ENCODE measurements around the gene SHROOM3.

- TF ChIP-seq, protein P1, sequence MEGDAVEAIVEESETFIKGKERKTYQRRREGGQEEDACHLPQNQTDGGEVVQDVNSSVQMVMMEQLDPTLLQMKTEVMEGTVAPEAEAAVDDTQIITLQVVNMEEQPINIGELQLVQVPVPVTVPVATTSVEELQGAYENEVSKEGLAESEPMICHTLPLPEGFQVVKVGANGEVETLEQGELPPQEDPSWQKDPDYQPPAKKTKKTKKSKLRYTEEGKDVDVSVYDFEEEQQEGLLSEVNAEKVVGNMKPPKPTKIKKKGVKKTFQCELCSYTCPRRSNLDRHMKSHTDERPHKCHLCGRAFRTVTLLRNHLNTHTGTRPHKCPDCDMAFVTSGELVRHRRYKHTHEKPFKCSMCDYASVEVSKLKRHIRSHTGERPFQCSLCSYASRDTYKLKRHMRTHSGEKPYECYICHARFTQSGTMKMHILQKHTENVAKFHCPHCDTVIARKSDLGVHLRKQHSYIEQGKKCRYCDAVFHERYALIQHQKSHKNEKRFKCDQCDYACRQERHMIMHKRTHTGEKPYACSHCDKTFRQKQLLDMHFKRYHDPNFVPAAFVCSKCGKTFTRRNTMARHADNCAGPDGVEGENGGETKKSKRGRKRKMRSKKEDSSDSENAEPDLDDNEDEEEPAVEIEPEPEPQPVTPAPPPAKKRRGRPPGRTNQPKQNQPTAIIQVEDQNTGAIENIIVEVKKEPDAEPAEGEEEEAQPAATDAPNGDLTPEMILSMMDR (IDR thresholded peaks at IDR 0.05 in 8 of 11, conservative IDR thresholded peaks at IDR 0.05 in 3 of 11) = no peak
- no peak for TF ChIP-seq POLR2AphosphoS5 (IDR thresholded peaks at IDR 0.05)
Observed at GRCh38 chr4:76533314-76533713, 98.3 kb downstream of the SHROOM3 start.
